Heart right ventricle (tissue), 16 donors: ENCODE results near the gene LRRC17. TPM values are rescaled to one million over a fixed set of nuclear protein-coding genes. Genes with fewer than 3 reads are reported as not detected.

Source experiments
- ATAC-seq, 8 donors: fragments of 200-7000 bp; cut with Tn5 transposase; one replicate each; pipeline ENCODE4 v1.9.1; 2020; ENCODE audit warnings: mild to moderate bottlenecking in 8 of 8, moderate library complexity in 8 of 8, moderate number of reproducible peaks in 1 of 8
- DNase-seq, 2 donors: peaks; one replicate each; pipeline ENCODE4 v3.0.0-alpha.2; 2020
- H3K27ac ChIP-seq, 10 donors: fragments of 200-600 bp; sonication (generic) in 2 of 10; one replicate each; pipeline versions ENCODE4 v1.5.0 to v1.8.0; 2020 to 2022; ENCODE audit warnings: mild to moderate bottlenecking in 3 of 10
- H3K27me3 ChIP-seq, 7 donors: fragments of 200-600 bp; one replicate each; pipeline ENCODE4 v1.8.0; 2021 to 2022; ENCODE audit warnings: mild to moderate bottlenecking in 2 of 7
- H3K36me3 ChIP-seq, 9 donors: fragments of 200-600 bp; sonication (generic) in 1 of 9; one replicate each; pipeline versions ENCODE4 v1.5.0 to v1.8.0; 2020 to 2022; ENCODE audit warnings: mild to moderate bottlenecking in 2 of 9
- H3K4me1 ChIP-seq, 9 donors: fragments of 200-600 bp; sonication (generic) in 1 of 9; one replicate each; pipeline versions ENCODE4 v1.5.0 to v1.8.0; 2020 to 2022; ENCODE audit warnings: mild to moderate bottlenecking in 4 of 9
- H3K4me3 ChIP-seq, 10 donors: fragments of 200-600 bp; sonication (generic) in 2 of 10; one replicate each; pipeline versions ENCODE4 v1.5.0 to v1.8.0; 2020 to 2022; ENCODE audit warnings: mild to moderate bottlenecking in 7 of 10, moderate library complexity in 2 of 10
- H3K9me3 ChIP-seq, 11 donors: fragments of 200-600 bp in 10 of 11; sonication (generic) in 2 of 11; one replicate each; pipeline versions ENCODE4 v1.5.0 to v1.8.0; 2013 to 2022; ENCODE audit warnings: mild to moderate bottlenecking in 2 of 11, control low read depth in 1 of 11, moderate library complexity in 1 of 11
- WGBS, 2 donors: extraction: QIAGEN DNeasy Blood & Tissue Kit; methylation state at CpG; one replicate each; pipeline ENCODE4 v1.1.7; 2013; ENCODE audit warnings: inconsistent platforms in 1 of 2; 5-methylcytosine and 5-hydroxymethylcytosine counted together
- intact Hi-C, 10 donors: fragments of 100-400 bp; cut with DNase I; formaldehyde crosslinking; loops; one replicate each; pipeline versions ENCODE4 v1.11.1 to v1.14.2; 2022
- polyA plus RNA-seq, 2 donors: library from polyadenylated mRNA; stranded (reverse); fragments of 200-250 nt; gene quantifications; one replicate each; pipeline ENCODE4 v1.2.3, GENCODE V29; 2013
- total RNA-seq, 10 donors: library from RNA; stranded (reverse); fragmentation: NEBNext Ultra II Directional in 3 of 10; extraction: Animal tissue kit (Norgen Biotek cat#: 25700) in 3 of 10; gene quantifications; one replicate each; pipeline versions ENCODE4 v1.2.1 to v1.2.4, GENCODE V29; 2021 to 2023
- TF ChIP-seq, protein P1 (sequence below), 9 donors: fragments of 200-600 bp; sonication (generic) in 2 of 9; IDR thresholded peaks; one replicate each; pipeline versions ENCODE4 v1.5.0 to v1.8.0; 2021 to 2022; ENCODE audit warnings: antibody characterized with exemption in 9 of 9, mild to moderate bottlenecking in 5 of 9, moderate library complexity in 1 of 9
- donor health status: Arrhythmogenic right ventricular cardiomyopathy.
- donor health status: ischemic (EF 13 %, LVEDD 7.1; RV severe dilation, severe dysfunction).
- donor health status: healthy with polysubstance abuse.
- donor health status: DM: no; HTN: yes; CAD: no.
- donor health status: DM: no; HTN: no; CAD: no.
- donor health status: ischemic (EF 25% LVEDD 6.9; RV normal size, moderate dysfunction).
- donor health status: ischemic (EF 25% LVEDD 5.7; RV mildly dilated, moderate dysfunction).
- donor health status: healthy.
- donor health status: DM: yes; HTN: yes; CAD: no.
- donor health status: Ischemic cardiomyopathy.
- donor health status: ischemic (EF 35%, LVEDD 5.7; RV mildly dilated, moderate dysfunction).
- donor health status: nonischemic (EF 11% LVEDD 7.7; RV severe dilation, severe dysfunction).
- donor health status: DM: yes; HTN: yes; CAD: no.
- donor health status: PGD.
- donor health status: ischemic (EF 29% LVEDD 5.4; RV normal size, mild dysfunction).
- donor health status: nonischemic (EF 23%, LVEDD 6.1; RV moderate dilation, normal function).

Gene LRRC17
- total and polyA plus RNA-seq, 12 donors = 0.12 to 9.5 (median 2.6) TPM

DNA sequence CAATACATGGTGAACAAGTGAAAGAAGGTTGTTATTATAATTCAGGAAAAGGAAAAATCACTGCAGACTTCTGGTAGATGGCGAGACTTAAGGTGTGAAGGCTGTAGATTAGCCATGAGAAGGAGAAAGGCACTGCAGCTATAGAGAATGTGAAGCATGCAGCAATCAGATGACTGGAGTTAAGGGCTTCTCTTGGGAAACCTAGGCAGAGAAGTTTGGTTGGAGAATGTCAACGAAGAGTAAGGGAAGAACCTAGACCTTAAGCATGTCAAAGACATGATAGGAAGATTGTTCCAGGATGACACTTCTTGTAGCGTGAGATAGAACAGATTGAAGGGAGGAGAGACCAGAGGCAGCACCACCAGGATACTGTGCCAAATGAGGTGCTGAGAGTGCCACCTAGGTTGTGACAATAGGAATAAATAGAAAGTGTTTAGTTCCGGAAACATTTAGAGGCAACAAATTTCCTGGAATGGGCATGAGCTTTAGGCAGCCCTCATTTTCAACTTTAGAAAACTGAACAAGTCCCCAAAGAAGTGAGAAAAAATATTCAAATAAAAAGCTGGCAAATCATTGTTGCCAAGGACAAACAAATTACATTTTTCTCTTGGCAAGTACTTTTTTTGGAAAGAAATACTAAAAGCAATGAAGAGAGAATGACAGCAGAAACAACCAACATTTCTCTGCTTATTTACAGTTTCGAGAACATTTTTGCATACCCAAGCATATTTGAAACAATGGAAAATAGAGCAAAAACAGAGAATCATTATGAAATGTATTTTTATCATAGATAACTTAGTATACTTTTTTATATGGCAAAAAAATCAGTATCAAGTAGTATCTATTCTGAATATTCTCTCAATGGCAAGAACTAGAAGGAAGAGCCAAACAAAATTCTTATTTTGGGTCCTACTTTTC lies 4.9 kb downstream of the LRRC17 start:
- intact Hi-C loops = loop anchor here in 2 of 10 donors (10.0 kb wide), 2 partner anchors 77 to 147 kb away; no protein-coding TSS in a partner anchor
- Histone ChIP-seq H3K27ac (no peak overlapping the region), H3K9me3 (no peaks in the 10 kb centered on the region), H3K4me3 (no peak overlapping the region), H3K4me1 (peaks cover 0 to 27% (median 9%) of the 10 kb centered on the region in 9 donors), H3K27me3 (no peaks in the 10 kb centered on the region), H3K36me3 (no peaks in the 10 kb centered on the region)
- TF ChIP-seq, protein P1, sequence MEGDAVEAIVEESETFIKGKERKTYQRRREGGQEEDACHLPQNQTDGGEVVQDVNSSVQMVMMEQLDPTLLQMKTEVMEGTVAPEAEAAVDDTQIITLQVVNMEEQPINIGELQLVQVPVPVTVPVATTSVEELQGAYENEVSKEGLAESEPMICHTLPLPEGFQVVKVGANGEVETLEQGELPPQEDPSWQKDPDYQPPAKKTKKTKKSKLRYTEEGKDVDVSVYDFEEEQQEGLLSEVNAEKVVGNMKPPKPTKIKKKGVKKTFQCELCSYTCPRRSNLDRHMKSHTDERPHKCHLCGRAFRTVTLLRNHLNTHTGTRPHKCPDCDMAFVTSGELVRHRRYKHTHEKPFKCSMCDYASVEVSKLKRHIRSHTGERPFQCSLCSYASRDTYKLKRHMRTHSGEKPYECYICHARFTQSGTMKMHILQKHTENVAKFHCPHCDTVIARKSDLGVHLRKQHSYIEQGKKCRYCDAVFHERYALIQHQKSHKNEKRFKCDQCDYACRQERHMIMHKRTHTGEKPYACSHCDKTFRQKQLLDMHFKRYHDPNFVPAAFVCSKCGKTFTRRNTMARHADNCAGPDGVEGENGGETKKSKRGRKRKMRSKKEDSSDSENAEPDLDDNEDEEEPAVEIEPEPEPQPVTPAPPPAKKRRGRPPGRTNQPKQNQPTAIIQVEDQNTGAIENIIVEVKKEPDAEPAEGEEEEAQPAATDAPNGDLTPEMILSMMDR (IDR thresholded peaks at IDR 0.05) = peak in 2 of 9 donors; percentile 19 to 27
- 58 to 65% methylated on average over 5 of the region's 5 CpGs for WGBS, 2 donors
- peak in 2 of 8 donors; percentile 32 to 33 for ATAC-seq
- DNase-seq = no peak

DNA sequence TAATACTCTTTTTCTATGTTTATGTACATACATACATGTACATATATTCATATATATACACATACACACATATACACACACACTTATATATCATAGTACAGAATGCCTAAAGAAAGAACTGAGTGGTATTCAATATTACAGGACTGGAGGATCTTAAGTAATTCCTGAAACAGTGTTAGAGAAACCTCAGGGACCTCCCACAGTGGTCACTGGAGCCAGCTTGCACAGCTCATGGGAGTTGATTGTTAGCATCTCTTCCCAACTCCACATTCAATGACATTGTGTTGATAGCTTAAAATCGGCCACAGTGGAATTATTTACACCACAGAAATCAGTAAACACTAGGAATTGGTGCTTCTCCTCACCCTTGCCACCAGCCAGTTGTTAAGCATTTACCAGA lies 6.0 kb downstream of the LRRC17 start:
- 48 to 50% methylated on average over 1 of the region's 1 CpG for WGBS, 2 donors

DNA sequence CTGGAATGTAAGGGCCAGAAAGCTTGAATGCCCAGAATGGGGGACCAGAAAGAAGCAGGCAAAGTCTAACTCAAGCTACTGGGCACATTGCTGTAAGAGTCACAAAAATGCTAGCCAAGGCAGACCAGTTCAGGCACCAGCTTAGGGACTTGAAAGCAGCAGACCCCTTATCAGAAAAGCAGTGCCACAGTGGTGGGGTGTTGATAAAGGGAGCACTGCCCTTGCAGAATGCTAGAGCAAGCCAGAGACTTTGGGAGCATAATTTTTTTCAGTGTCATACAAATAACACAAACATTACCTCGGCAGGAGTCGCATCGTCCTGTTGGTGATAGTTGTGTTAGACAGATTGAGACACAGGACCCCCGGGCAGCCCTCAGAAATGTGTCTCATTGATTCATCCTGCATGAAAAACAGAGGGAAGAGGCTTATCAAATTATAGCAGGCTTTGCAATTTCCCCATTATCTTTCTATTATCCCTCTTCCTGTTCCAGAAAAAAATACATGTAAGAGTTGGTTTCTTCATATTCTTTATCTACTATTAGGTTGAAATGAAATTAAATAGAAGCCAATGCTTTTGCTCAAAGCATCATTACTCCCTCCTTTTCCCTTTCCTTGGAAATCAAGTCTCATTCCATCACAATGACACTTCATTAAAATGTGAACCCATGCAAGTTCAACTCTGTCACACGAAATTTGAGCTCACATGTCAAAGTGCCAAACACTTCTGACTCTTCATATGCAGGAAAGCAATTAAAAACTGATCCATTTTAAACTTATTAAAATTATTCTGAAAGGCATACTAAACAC lies 13.4 kb downstream of the LRRC17 start:
- Histone ChIP-seq H3K9me3 (no peaks in the 10 kb centered on the region), H3K27ac (no peak overlapping the region), H3K4me1 (peaks cover 0 to 10% (median 0%) of the 10 kb centered on the region in 9 donors), H3K36me3 (no peaks in the 10 kb centered on the region), H3K27me3 (no peaks in the 10 kb centered on the region), H3K4me3 (no peak overlapping the region)
- TF ChIP-seq, protein P1 (IDR thresholded peaks at IDR 0.05) = no peak
- ATAC-seq (peak in 1 of 8 donors; percentile 20), DNase-seq (no peak)
- WGBS, 2 donors = 40 to 41% methylated on average over 5 of the region's 5 CpGs
- intact Hi-C loops = no loop called here

More for the DNA sequence above, 6.0 kb downstream of the LRRC17 start:
- no peak for ATAC-seq
- TF ChIP-seq, protein P1 (IDR thresholded peaks at IDR 0.05) = no peak
- intact Hi-C loops = loop anchor here in 2 of 10 donors (10.0 kb wide), 2 partner anchors 76 to 146 kb away; no protein-coding TSS in a partner anchor
- Histone ChIP-seq H3K27ac (no peak overlapping the region), H3K4me1 (peaks cover 0 to 19% (median 9%) of the 10 kb centered on the region in 9 donors), H3K36me3 (no peaks in the 10 kb centered on the region), H3K9me3 (no peaks in the 10 kb centered on the region), H3K4me3 (no peak overlapping the region), H3K27me3 (no peaks in the 10 kb centered on the region)
- DNase-seq = no peak

DNA sequence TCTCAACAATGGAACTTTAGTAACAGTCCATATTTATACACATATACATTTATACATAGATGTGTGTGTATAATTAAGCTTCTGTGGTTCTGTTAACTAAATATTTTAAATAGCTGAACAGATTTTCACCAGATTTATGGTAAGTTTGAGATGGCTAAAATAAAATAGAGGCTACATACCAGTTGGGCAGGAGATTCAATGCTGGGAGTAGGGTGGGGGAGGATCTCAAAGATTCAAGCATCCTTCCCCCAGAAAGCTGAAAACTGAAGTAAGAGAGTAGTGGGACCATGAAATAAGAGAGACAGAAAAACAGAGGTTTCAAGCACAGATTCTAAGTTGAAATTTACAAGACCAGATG lies 14.0 kb downstream of the LRRC17 start:
- TF ChIP-seq, protein P1 (IDR thresholded peaks at IDR 0.05) = no peak
- intact Hi-C loops = no loop called here

More for the DNA sequence above, 14.0 kb downstream of the LRRC17 start:
- DNase-seq = no peak
- H3K36me3 ChIP-seq = no peaks in the 10 kb centered on the region
- peaks cover 0 to 10% (median 0%) of the 10 kb centered on the region in 9 donors for H3K4me1 ChIP-seq
- H3K27me3 ChIP-seq = no peaks in the 10 kb centered on the region
- no peak overlapping the region for H3K27ac ChIP-seq
- no peaks in the 10 kb centered on the region for H3K9me3 ChIP-seq
- ATAC-seq = no peak
- H3K4me3 ChIP-seq = no peak overlapping the region
